HG03095 (cell line): ENCODE measurements around the gene TRIM28.
A peak's percentile ranks its signal among the peaks of the same experiment; 100 is the strongest.
"Not testable (repeated sequence)": the region's sequence is repeated elsewhere in the genome, so short reads cannot be mapped to it uniquely, and the experiment has no call there.

Experiments
- ATAC-seq: cut with Tn5 transposase; IDR thresholded peaks from one replicate; pipeline ENCODE4 v1.9.1; 2021; ENCODE audit warnings: moderate library complexity; ENCODE audit not compliant: unreplicated experiment

TRIM28 gene

DNA sequence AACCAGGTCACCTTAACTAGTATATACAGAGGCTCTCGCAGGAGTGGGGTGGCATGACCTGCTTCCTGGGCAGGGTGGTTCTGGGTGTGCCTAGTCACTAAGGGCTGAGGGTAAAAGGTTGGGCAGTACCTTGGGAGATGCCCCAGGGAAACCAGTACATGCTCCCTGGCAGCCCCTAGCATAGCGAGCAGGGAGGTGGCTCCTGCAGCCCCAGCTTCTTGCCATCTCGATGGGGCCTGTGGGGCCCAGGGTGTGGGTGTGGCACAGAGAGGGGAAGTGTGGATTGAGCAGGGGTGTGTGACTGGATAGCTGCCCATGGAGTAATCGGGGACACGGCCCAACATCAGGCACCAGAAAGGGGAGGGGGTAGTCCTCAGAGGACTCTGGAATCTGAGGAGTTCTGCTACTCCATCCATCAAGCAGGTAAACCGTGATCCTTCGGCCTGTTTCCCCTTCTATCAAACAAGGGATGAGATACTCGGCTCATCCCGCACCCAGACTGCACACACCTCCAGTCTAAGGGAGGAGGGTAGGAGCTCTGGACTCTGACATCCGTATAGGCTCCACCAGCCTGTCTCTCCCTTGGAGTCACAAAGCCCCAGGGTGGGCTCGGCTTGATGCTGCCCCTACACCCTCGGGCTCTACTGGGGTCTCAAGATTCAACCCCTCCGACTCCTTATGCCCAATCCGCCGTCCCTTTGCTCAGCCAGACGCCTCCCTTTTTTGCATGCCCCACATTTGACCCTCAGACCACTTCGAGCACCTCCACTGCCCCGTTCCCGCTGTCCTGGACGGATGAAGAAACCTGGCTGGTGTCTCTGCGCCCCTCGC, 25.4 kb upstream of the TRIM28 start:
- no peak for ATAC-seq

DNA sequence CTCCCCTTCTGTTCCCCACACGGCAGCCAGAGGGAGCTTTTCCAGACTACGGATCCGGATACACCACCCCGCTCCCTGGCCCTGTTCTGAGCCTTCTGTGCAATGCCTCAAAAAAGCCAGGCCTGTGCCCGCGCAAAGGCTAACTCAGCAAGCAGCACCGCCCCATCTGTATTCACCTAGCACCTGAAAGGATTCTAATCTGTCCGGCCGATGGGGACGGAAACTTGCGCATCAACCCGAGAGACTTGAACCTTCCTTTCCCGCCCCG, 24.8 kb upstream of the TRIM28 start:
- no peak for ATAC-seq

DNA sequence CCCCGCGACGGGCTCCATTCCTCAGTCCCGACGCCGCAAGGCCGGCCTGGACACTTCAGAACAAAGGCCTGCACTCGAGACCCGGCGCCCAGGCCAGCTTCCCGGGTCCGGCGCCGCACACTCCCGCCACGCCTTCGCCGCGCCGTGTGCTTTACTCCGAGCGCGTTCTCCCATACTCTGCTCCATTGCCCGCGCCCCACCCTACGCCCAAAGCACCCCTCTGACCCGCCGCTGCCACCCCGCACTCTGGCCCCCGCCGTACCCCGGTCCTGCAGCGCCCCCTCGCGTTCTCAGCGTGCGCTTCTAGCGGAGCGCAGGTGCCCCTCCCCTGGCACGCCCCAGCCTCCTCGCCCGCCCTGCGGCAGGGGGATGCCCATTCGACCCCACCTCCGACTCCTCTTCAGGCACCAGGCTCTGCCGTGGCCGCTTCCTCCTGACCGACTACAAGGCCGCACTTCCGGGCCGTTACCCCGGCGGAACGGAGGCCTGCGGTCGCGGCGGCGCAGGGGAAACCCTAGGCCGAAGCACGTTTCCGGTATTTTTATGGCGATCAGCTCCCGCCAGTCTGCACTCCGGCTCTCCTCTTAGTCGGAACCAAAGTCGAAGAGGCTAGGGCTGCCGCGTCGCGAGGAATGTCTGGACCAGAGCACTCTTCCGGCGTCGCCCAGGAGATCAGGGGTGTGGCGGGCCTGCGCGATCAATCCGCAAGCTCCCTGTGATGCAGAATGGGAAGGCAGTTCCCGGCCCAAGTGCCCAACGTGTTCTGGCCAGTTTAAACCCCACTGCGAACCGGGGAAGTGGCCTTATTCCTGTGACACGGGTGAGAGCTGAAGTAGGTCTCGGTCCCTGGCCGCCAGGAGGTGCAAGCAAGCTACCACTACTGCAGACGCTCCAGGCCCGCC, 24.3 kb upstream of the TRIM28 start, which contains the start of gene ZBTB45:
TSS of gene ZBTB45 (minus strand) at position 456 of the 902 bp plus-strand sequence. CDS start 2,137 bp downstream, outside the sequence.
- ATAC-seq: peak; percentile 71

DNA sequence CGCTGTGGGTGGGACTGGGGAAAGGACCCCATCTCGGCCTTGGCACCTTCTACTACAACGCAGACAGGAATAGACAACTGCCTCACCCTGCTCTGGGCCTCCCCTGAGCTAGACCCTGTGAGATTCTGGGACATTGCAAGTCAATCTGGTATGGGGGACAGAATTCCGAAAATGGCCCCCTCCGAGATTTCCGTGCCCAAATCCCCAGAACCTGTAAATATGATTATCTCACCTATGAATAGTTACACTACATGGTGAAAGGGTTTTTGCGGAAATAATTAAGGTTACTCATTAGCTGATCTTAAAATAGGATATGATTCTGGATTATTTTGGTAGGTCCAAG, 23.6 kb upstream of the TRIM28 start:
- no peak for ATAC-seq

DNA sequence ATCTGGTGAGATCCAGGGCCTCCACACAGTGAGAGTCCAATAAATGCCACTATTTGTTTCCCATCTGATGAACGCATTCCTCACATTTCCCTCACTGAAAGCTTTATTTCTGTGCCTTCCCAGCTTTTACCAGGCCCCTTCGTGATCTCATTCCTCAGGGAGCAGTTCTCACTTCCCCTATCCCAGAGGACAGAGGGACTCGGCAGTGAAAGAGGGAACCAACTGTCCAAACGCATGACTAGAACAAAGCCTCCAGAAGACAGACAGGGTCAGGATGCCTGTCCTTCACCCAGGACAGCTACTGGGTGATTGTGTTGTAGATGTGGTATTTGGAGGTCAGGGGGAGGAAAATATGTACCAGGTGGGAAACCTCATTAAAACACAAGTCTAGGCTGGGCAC, 22.2 kb upstream of the TRIM28 start:
- ATAC-seq: no peak

DNA sequence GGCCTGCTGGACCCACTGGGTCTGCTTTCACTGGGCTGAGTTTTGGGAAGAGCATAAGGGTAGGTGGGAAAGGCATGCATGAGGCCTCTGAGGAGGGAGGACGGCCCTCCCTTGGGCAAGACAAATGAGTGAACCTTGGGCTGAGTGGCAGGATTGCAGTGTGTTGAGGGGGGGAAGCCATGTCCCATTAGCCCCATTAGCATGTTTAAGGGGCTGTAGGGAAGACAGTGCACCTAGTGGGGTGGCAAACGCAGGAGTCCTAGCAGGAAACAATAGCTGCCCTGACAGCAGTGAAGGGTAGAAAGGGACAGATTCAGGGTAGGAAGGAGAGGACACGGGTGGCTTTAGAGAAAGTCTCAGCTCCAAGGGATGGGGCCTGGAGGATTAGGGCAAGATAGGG, 21.2 kb upstream of the TRIM28 start:
- ATAC-seq: no peak

DNA sequence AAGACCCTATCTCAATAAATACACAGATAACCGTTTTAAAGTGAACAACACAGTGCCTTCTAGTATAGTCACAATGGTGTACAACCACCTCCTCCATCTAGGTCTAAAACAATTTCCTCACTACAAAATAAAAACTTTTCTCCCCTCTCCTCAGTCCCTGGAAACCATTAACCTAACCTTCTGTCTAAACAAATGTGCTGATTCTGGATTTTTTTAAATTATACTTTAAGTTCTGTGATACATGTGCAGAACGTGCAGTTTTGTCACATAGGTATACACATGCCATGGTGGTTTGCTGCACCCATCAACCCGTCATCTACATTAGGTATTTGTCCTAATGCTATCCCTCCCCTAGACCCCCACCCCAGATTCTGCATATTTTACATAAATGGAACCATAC, 14.5 kb upstream of the TRIM28 start:
- no peak for ATAC-seq

DNA sequence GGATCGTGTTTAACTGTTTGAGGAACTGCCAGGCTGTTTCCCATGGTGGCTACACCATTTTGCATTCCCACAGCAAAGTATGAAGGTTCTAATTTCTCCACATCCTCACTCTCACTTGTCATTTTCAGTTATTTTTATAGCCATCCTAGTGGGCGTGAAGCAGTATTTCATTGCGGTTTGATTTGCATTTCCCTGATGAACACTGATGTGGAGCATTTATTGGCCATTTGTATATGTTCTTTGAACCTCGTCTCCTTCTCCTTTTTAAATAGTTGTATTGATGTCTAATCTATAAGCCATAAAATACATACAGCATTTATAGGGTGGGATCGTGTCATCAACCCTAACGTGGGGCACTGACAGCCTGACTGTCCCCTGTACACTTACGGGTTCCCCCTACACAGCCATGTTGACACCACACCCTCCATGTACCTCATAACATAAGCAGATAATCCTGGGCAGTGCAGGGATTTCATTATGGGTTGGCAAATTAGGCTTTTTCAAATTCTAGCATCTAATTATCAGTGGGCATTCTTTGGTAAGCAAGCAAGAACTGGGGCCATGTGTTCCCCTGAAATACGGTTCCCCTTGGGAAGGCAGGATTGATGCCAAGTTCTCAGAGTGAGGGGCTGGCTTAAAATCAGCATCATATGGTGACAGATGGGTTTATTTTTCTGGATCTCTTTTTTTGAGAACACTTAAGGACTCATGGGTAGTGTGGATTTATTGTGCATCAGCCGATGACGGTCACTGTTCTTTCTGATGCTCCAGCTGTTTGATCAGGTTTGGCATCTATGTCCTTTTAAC, 12.6 kb upstream of the TRIM28 start:
- ATAC-seq: no peak

DNA sequence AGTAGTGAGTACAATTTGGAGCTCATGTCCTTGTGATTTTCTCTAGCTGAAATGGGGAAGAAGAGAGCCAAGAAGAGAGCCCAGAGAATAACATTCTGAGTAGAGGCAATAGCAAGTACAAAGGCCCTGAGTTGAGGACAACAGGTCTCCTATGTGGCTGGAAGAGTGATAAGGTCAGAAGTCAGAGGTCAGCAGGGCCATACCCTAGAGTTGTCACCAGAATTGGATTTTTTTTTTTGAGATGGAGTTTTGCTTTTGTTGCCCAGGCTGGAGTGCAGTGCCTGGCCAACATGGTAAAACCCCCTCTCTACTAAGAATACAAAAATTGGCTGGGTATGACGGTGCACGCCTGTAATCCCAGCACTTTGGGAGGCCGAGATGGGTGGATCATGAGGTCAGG, 8.0 kb upstream of the TRIM28 start:
- ATAC-seq: no peak

DNA sequence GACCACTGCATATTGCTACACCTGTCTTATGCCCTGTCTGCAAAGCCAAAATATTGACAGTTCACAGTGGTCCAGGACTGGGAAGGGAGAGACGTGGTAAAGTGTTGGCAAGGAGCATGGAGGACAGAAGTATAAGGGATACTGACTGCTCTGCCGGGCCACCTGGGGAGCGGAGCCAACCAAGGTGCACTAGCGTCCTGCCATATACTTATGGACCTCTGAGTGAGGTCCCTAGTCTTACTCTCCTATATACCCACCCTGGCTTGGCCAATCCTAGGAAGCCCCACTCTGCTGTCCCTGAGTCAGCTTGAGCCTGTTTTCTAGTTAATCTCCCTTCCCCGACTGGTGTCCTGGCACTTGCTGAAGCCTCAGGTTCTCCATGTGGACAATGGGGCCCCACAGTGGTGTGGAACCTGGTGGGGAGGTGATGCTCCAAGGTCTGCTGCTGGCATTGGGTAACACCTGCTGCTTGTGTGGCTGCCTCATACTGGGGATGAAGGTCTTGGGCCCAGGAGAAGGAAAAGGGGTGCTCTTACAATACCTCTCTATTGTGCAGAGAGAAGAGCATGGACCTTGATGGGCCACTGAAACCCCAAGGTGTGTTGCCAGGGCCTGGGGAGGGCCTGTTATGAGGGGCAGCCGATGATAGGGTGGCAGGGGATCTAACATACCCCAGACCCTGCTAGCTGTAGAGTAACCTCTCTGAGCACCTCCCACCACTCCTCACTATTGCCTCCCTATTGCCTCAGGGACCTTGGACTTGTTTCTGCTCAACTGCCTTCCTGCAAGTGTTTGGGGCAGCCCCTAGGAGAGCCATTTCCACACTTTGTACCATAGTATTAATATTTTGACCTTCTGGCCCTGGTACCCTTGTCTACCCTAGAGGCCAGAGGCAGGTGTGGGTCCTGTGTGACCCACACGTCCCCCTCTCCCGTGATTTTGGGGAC, 6.7 kb upstream of the TRIM28 start:
- no peak for ATAC-seq

DNA sequence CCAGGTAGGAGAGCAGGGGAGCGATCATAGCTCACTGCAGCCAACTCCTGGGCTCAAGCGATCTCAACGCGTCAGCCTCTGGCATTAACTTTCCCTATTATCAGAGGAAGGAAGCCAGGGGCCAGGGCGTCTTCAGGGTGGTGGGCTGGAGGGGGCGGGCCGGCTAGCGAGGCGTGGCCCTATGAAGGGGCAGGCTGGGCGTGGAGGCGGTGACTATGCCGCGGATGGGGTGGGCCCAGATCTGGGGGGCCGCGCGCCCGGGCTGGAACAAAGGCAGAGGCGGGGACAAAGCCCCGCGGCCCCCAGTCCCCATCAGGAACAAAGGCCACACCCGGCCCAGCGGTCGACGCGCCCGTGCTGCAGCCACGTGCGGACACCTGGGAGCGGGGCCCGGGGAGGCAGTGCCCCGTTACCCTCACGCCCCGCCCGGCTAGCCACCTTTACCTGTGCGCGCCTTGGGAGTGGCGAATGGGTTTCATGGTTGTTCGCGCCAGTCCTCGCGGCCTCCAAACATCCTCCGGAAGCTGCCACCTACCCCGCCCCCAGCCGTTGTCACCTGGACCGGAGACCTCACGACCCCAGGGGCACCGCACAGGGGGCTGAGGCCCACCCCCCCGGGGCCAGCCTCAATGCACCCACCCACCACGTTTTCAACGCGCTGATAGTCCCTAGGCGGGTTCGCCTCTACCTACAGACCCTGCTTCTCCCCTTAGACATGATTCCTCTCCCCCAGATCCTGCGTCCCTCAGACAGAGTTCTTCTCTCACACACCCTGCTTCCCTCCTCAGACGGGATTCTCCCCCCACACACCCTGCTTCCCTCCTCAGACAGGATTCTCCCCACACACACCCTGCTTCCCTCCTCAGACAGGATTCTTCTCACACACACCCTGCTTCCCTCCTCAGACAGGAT, 5.4 kb upstream of the TRIM28 start:
- no peak for ATAC-seq

DNA sequence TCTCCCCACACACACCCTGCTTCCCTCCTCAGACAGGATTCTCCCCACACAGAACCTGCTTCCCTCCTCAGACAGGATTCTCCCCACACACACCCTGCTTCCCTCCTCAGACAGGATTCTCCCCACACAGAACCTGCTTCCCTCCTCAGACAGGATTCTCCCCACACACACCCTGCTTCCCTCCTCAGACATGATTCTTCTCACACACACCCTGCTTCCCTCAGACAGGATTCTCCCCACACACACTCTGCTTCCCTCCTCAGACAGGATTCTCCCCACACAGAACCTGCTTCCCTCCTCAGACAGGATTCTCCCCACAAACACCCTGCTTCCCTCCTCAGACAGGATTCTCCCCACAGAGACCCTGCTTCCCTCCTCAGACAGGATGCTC, 4.7 kb upstream of the TRIM28 start:
- not testable (repeated sequence) for ATAC-seq

DNA sequence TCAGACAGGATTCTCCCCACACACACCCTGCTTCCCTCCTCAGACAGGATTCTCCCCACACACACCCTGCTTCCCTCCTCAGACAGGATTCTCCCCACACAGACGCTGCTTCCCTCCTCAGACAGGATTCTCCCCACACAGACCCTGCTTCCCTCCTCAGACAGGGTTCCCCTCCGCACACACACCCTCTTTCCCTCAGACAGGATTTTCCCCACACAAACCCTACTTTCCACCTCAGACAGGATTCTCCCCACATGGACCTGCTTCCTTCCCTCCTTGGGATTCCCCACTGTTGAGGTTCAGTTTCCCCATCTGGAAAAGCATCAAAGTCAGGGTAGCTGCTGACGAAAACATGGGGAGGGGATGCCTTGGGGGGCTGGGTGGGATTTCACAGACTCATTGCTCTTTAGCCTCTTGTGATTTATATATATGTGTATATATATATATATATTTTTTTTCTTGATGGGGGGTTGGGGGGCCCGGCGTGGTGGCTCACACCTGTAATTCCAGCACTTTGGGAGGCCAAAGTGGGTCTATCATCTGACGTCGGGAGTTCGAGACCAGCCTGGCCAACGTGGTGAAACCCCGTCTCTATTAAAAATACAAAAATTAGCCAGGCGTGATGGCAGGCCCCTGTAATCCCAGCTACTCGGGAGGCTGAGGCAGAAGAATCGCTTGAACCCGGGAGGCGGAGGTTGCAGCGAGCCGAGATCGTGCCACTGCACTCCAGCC, 1.1 kb upstream of the TRIM28 start:
- ATAC-seq: not testable (repeated sequence)

DNA sequence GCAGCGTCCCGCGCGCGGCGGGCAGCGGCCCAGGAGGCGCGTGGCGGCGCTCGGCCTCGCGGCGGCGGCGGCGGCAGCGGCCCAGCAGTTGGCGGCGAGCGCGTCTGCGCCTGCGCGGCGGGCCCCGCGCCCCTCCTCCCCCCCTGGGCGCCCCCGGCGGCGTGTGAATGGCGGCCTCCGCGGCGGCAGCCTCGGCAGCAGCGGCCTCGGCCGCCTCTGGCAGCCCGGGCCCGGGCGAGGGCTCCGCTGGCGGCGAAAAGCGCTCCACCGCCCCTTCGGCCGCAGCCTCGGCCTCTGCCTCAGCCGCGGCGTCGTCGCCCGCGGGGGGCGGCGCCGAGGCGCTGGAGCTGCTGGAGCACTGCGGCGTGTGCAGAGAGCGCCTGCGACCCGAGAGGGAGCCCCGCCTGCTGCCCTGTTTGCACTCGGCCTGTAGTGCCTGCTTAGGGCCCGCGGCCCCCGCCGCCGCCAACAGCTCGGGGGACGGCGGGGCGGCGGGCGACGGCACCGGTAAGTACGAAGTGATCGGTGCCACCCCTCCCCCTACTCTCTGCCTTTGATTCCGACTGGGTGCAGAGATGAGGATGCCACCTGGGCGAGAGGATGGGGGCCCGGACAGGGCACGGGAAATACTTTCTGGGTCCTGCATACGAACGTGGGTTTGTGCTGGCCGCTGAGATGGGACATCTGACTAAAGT, 874 bp downstream of the TRIM28 start:
- ATAC-seq: peak; percentile 41

DNA sequence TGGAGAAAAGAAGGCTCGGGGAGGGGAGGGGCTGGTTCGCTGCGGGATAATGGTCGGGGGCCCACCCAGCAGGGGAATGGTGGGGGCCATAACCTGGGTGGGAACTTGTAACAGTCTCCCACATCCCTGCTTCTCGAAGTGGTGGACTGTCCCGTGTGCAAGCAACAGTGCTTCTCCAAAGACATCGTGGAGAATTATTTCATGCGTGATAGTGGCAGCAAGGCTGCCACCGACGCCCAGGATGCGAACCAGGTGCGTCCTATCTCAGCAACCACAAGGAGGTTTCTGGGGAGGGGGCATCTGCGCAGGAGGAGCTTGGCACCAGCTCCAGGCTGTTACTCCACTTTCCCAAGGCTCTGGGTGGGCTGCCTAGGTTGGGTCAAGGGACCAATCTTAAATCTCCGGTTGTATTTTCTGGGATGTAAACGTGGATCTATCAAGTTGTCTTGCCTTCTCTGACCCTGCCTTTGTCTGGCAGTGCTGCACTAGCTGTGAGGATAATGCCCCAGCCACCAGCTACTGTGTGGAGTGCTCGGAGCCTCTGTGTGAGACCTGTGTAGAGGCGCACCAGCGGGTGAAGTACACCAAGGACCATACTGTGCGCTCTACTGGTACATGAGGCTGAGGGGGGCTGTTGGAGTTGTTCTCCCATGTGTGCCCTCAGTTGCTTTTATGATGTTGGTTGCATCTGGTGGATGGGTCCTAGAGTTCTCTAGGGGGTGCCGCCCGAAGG, 1.6 kb downstream of the TRIM28 start:
- ATAC-seq: no peak

DNA sequence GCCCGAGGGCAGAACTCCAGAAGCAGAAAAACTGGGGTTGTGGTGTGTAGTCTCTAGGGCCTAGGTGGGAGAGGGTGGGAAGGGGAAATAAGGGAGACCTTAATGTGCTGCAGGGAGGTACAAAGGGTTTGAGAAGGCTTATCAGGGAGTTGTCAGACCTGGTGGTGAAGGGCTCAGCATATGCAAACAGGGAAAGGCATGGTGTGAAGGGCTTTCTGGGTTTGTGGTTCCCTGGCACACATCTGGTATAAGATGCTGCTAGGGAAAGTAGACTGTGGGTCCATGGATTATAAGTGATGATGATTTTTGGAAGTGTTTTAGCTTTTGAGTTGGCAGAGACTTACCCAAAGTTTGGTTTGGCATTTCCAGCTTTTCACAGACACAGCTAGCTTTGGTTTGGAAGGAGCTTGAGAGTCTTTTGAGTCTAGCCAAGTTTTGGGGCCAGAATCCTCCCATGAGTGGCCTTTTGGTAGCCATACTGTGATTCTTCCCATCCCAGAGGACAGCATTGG, 2.2 kb downstream of the TRIM28 start:
- no peak for ATAC-seq
